Activated T-helper 2 cell treated with anti-CD3 and anti-CD28 coated beads, Interferon-gamma antibody, Interleukin-2, Interleukin-4, amounts not matched to agents 10 μg/mL and 5 μg/mL and 100 μg/mL, durations not matched to agents 14 hours and 24 hours and 36 hours (primary cell): Measurements from ENCODE around the gene DNAJB7. TPM values are rescaled to one million over a fixed set of nuclear protein-coding genes. Genes with fewer than 3 reads are reported as not detected.
"Not testable (repeated sequence)": the region's sequence is repeated elsewhere in the genome, so short reads cannot be mapped to it uniquely, and the experiment has no call there.

Source experiments
- DNase-seq: peaks from one replicate; pipeline ENCODE4 v3.0.0; 2021; ENCODE audit warnings: low spot score
- H3K27ac Mint-ChIP-seq: one replicate; pipeline ENCODE4 v1.8.0; 2021; ENCODE audit warnings: mixed read lengths
- H3K27me3 Mint-ChIP-seq: one replicate; pipeline ENCODE4 v1.8.0; 2021; ENCODE audit warnings: low read depth, mixed read lengths
- H3K36me3 Mint-ChIP-seq: one replicate; pipeline ENCODE4 v1.8.0; 2021; ENCODE audit warnings: low read depth, mixed read lengths
- H3K4me1 Mint-ChIP-seq: one replicate; pipeline ENCODE4 v1.8.0; 2021; ENCODE audit warnings: low read depth, mixed read lengths
- H3K4me3 Mint-ChIP-seq: one replicate; pipeline ENCODE4 v1.8.0; 2021; ENCODE audit warnings: low read depth, mild to moderate bottlenecking, moderate library complexity, mixed read lengths
- H3K9me3 Mint-ChIP-seq: one replicate; pipeline ENCODE4 v1.8.0; 2021; ENCODE audit warnings: mixed read lengths
- intact Hi-C: fragments of 100-400 bp; cut with micrococcal nuclease; formaldehyde crosslinking; loops from one replicate; pipeline ENCODE4 v1.15.1; 2023
- total RNA-seq: library from RNA; stranded (reverse); gene quantifications from 2 replicates; pipeline ENCODE4 v1.2.3, GENCODE V29; 2022

DNAJB7 gene
- total RNA-seq, 1 donor from 2014 or later: not detected

- Mint-ChIP-seq H3K27ac (no peak overlapping the region), H3K27me3 (no peaks in the 10 kb centered on the region), H3K4me1 (peaks cover 17% of the 10 kb centered on the region), H3K4me3 (no peak overlapping the region), H3K36me3 (no peaks in the 10 kb centered on the region), H3K9me3 (no peaks in the 10 kb centered on the region)
- intact Hi-C loops: no loop called here
- DNase-seq: no peak
These were observed 624 bp upstream of the DNAJB7 start for GRCh38 chr22:40862537-40862936.

GRCh38 chr22:40857309-40857855, 4.5 kb downstream of the DNAJB7 start:
- peaks cover 36% of the 10 kb centered on the region for H3K4me1 Mint-ChIP-seq
- DNase-seq: no peak
- H3K36me3 Mint-ChIP-seq: peaks cover 18% of the 10 kb centered on the region
- H3K27ac Mint-ChIP-seq: peak overlapping the region; percentile 100
- intact Hi-C loops: loop anchor here (2.0 to 5.0 kb wide), 4 partner anchors 40 to 429 kb away; partner anchors contain the start of genes RANGAP1, RBX1 and SLC25A17
- H3K27me3 Mint-ChIP-seq: no peaks in the 10 kb centered on the region
- peak overlapping the region; percentile 96 for H3K4me3 Mint-ChIP-seq
- no peaks in the 10 kb centered on the region for H3K9me3 Mint-ChIP-seq

GRCh38 chr22:40856513-40857308, 5.2 kb downstream of the DNAJB7 start, which contains the start of the genes ST13 and XPNPEP3:
Gene ST13 (minus strand): TSS chr22:40856639. CDS start chr22:40856540, 99 bp downstream.
Gene XPNPEP3 (plus strand): TSS chr22:40857148. CDS start chr22:40857182, 34 bp downstream.
- Mint-ChIP-seq H3K9me3 (no peaks in the 10 kb centered on the region), H3K36me3 (peaks cover 19% of the 10 kb centered on the region), H3K27me3 (no peaks in the 10 kb centered on the region), H3K27ac (peak within 1 kb of the TSS; percentile 100), H3K4me1 (peaks cover 38% of the 10 kb centered on the region), H3K4me3 (peak within 1 kb of the TSS; percentile 96)
- intact Hi-C loops: loop anchor here (1.0 to 5.0 kb wide), 5 partner anchors 39 to 430 kb away; partner anchors contain the start of genes RANGAP1, RBX1 and SLC25A17
- peak; percentile 96 for DNase-seq

GRCh38 chr22:40855979-40856512, 5.9 kb downstream of the DNAJB7 start:
- Mint-ChIP-seq H3K4me3 (peak overlapping the region; percentile 96), H3K27me3 (no peaks in the 10 kb centered on the region), H3K4me1 (peaks cover 43% of the 10 kb centered on the region), H3K9me3 (no peaks in the 10 kb centered on the region), H3K36me3 (peaks cover 23% of the 10 kb centered on the region), H3K27ac (peak overlapping the region; percentile 100)
- no peak for DNase-seq
- intact Hi-C loops: loop anchor here (1.0 to 5.0 kb wide), 5 partner anchors 39 to 431 kb away; partner anchors contain the start of genes RANGAP1, RBX1 and SLC25A17

- Mint-ChIP-seq H3K4me3 (peak overlapping the region; percentile 96), H3K36me3 (peaks cover 26% of the 10 kb centered on the region), H3K27me3 (no peaks in the 10 kb centered on the region), H3K4me1 (peaks cover 45% of the 10 kb centered on the region), H3K27ac (peak overlapping the region; percentile 58), H3K9me3 (no peaks in the 10 kb centered on the region)
- no peak for DNase-seq
- intact Hi-C loops: loop anchor here (5.0 kb wide), 2 partner anchors 38 to 167 kb away; partner anchors contain the start of gene SLC25A17
These were observed 6.6 kb downstream of the DNAJB7 start for GRCh38 chr22:40855071-40855978.

- Mint-ChIP-seq H3K4me3 (peak overlapping the region; percentile 47), H3K27me3 (no peaks in the 10 kb centered on the region), H3K9me3 (no peaks in the 10 kb centered on the region), H3K36me3 (peaks cover 37% of the 10 kb centered on the region), H3K27ac (peak overlapping the region; percentile 70), H3K4me1 (peaks cover 45% of the 10 kb centered on the region)
- no peak for DNase-seq
- intact Hi-C loops: no loop called here
These were observed 8.0 kb downstream of the DNAJB7 start for GRCh38 chr22:40853961-40854360.

GRCh38 chr22:40853333-40853732, 8.6 kb downstream of the DNAJB7 start:
- peak overlapping the region; percentile 47 for H3K4me3 Mint-ChIP-seq
- no peaks in the 10 kb centered on the region for H3K9me3 Mint-ChIP-seq
- H3K27me3 Mint-ChIP-seq: no peaks in the 10 kb centered on the region
- peaks cover 44% of the 10 kb centered on the region for H3K4me1 Mint-ChIP-seq
- intact Hi-C loops: no loop called here
- no peak for DNase-seq
- H3K27ac Mint-ChIP-seq: no peak overlapping the region
- peaks cover 40% of the 10 kb centered on the region for H3K36me3 Mint-ChIP-seq

GRCh38 chr22:40845816-40846215, 16.1 kb downstream of the DNAJB7 start:
- H3K9me3 Mint-ChIP-seq, DNase-seq, H3K4me1 Mint-ChIP-seq, H3K27ac Mint-ChIP-seq, intact Hi-C loops, H3K27me3 Mint-ChIP-seq, H3K4me3 Mint-ChIP-seq: not testable (repeated sequence)
- H3K36me3 Mint-ChIP-seq: peaks cover 68% of the 10 kb centered on the region

GRCh38 chr22:40844951-40845350, 17.0 kb downstream of the DNAJB7 start:
- Mint-ChIP-seq H3K27me3 (no peaks in the 10 kb centered on the region), H3K9me3 (no peaks in the 10 kb centered on the region), H3K4me3 (no peak overlapping the region), H3K27ac (no peak overlapping the region), H3K4me1 (peaks cover 5% of the 10 kb centered on the region), H3K36me3 (peaks cover 72% of the 10 kb centered on the region)
- intact Hi-C loops: no loop called here
- DNase-seq: no peak

- H3K27ac Mint-ChIP-seq: peak overlapping the region; percentile 13
- DNase-seq: no peak
- H3K4me1 Mint-ChIP-seq: peaks cover 6% of the 10 kb centered on the region
- intact Hi-C loops: no loop called here
- H3K27me3 Mint-ChIP-seq: no peaks in the 10 kb centered on the region
- no peak overlapping the region for H3K4me3 Mint-ChIP-seq
- peaks cover 75% of the 10 kb centered on the region for H3K36me3 Mint-ChIP-seq
- H3K9me3 Mint-ChIP-seq: no peaks in the 10 kb centered on the region
These were observed 23.4 kb downstream of the DNAJB7 start for GRCh38 chr22:40838486-40838885.

- Mint-ChIP-seq H3K27me3 (no peaks in the 10 kb centered on the region), H3K36me3 (peaks cover 66% of the 10 kb centered on the region), H3K4me3 (no peak overlapping the region), H3K4me1 (peaks cover 2% of the 10 kb centered on the region), H3K9me3 (no peaks in the 10 kb centered on the region), H3K27ac (no peak overlapping the region)
- DNase-seq: no peak
- intact Hi-C loops: no loop called here
These were observed 27.3 kb downstream of the DNAJB7 start for GRCh38 chr22:40834619-40835018.

- Mint-ChIP-seq H3K9me3 (no peaks in the 10 kb centered on the region), H3K4me1 (no peaks in the 10 kb centered on the region), H3K36me3 (peaks cover 58% of the 10 kb centered on the region), H3K27me3 (no peaks in the 10 kb centered on the region), H3K4me3 (no peak overlapping the region), H3K27ac (no peak overlapping the region)
- intact Hi-C loops: no loop called here
- DNase-seq: no peak
These were observed 32.8 kb downstream of the DNAJB7 start for GRCh38 chr22:40829131-40829530.
